ENCODE measurements around the gene COA6.
"Not testable (repeated sequence)": the region's sequence is repeated elsewhere in the genome, so short reads cannot be mapped to it uniquely, and the experiment has no call there.

COA6 gene

DNA sequence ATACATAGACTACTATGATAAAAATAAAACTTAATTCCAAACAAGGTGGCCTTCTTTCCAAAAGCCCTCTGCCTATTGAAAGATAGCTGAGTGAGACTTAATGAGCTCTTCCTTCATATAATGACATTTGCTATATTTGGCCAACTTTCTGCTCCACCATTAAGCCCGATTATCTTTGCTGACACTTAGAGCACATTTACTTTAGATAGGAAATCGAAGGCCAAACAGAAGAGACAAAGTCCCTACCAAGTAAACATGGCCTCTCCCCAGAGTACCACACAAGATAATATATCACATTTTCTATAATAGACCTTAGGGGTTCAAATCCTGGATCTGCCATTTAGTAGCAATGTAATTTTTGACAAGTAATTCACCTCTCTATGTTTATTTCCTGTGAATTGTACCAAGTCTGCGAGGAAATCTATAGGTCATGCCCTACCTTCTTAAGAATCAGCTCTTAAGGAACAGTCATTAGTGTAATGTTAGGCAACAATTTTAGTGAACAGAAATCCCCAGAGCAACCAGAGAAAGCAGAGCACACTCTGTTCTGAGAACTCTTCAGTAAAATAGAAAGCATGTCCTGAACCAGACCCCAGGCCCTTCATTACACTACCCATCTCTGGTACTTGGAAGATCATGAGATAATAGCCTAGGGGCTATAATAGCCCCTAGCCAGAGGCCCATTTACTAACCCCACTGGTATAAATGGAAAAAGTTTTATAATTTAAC lies 17.3 kb upstream of the COA6 start:
- Histone ChIP-seq H3K4me3 (replicated peaks; ENCODE audit: insufficient read depth, low read length) (no peak overlapping the region), H3K27ac (replicated peaks) (no peak overlapping the region)
- TF ChIP-seq CTCF (IDR thresholded peaks at IDR 0.05; ENCODE audit: insufficient read depth, low read length) (no peak), GABPA (IDR thresholded peaks at IDR 0.05; ENCODE audit: low read depth) (no peak), REST (IDR thresholded peaks at IDR 0.05; ENCODE audit: insufficient replicate concordance, low read depth) (no peak), SPI1 (IDR thresholded peaks at IDR 0.05; ENCODE audit: borderline replicate concordance, low read depth) (no peak), POLR2AphosphoS5 (IDR thresholded peaks at IDR 0.05; ENCODE audit: low read depth) (no peak)

GRCh38 chr1:234356615-234357269 lies 16.5 kb upstream of the COA6 start:
- H3K27me3 ChIP-seq (ENCODE audit: insufficient read depth, poor library complexity, severe bottlenecking): not testable (repeated sequence)
- Histone ChIP-seq H3K27ac (replicated peaks) (peak overlapping the region; percentile 55), H3K4me3 (replicated peaks; ENCODE audit: insufficient read depth, low read length) (peak overlapping the region; percentile 60)
- 0 out of 2 replicates have a peak, but pooled peaks have one; percentile 14 for TF ChIP-seq POLR2AphosphoS5 (IDR thresholded peaks at IDR 0.05; ENCODE audit: low read depth)
- peak; percentile 44 to 60 for DNase-seq (ENCODE audit: low read depth in 1 of 2, low spot score in 1 of 2)

More for the DNA sequence above, 17.3 kb upstream of the COA6 start:
- DNase-seq (ENCODE audit: low read depth in 1 of 2, low spot score in 1 of 2): no peak
- H3K27me3 ChIP-seq (ENCODE audit: insufficient read depth, poor library complexity, severe bottlenecking): no peaks in the 10 kb centered on the region

DNA sequence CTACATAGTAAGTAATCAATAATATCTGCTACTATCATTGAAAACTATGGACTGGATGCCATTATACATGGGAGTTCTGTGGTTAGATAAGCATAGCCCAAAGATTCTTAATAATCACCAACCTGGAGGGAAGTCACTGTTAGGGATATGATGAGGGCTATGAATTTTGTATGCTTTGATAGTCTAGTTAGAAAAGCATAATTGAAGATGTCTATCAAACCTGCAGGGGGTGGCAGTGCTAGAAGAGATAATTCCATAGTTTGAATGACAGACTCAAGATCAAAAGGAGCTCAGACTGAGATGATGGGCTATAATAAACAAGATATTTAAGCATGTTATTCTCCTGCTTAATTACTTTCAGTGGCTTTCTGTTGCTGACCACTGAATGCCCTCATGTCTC lies 15.4 kb upstream of the COA6 start:
- no peaks in the 10 kb centered on the region for H3K27me3 ChIP-seq (ENCODE audit: insufficient read depth, poor library complexity, severe bottlenecking)
- no peak for DNase-seq (ENCODE audit: low read depth in 1 of 2, low spot score in 1 of 2)
- TF ChIP-seq SPI1 (IDR thresholded peaks at IDR 0.05; ENCODE audit: borderline replicate concordance, low read depth) (no peak), POLR2AphosphoS5 (IDR thresholded peaks at IDR 0.05; ENCODE audit: low read depth) (no peak), REST (IDR thresholded peaks at IDR 0.05; ENCODE audit: insufficient replicate concordance, low read depth) (no peak), GABPA (IDR thresholded peaks at IDR 0.05; ENCODE audit: low read depth) (no peak), CTCF (IDR thresholded peaks at IDR 0.05; ENCODE audit: insufficient read depth, low read length) (no peak)
- no peak overlapping the region for H3K4me3 ChIP-seq (replicated peaks; ENCODE audit: insufficient read depth, low read length)
- no peak overlapping the region for H3K27ac ChIP-seq (replicated peaks)

DNA sequence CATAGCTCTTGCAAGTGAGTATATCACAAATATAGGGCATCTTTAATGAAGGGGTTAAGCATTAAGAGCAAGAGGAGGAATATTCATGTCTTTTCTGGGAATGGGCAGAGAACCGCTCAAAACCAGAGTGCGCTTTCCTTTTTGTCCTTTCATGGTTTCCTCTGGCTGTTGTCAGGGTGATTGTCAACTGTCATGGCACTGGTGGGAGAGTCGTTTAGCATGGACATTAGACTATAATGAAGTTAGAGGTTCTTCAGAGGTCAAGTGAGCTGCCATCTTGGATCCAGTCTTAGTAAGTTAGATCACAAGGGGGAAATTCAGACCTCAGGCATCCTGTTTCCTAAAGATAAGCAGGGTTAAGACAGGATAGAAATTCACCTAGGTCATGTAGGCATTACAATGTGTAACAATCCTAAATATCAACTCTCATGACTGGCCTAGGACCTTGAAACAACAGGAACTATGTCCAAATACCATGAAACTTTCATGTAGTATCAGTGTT lies 12.1 kb upstream of the COA6 start:
- no peak for DNase-seq (ENCODE audit: low read depth in 1 of 2, low spot score in 1 of 2)
- Histone ChIP-seq H3K27me3 (ENCODE audit: insufficient read depth, poor library complexity, severe bottlenecking) (no peaks in the 10 kb centered on the region), H3K27ac (replicated peaks) (no peak overlapping the region), H3K4me3 (replicated peaks; ENCODE audit: insufficient read depth, low read length) (no peak overlapping the region)
- TF ChIP-seq POLR2AphosphoS5 (IDR thresholded peaks at IDR 0.05; ENCODE audit: low read depth): no peak
- no peak for TF ChIP-seq CTCF (IDR thresholded peaks at IDR 0.05; ENCODE audit: insufficient read depth, low read length)
- no peak for TF ChIP-seq GABPA (IDR thresholded peaks at IDR 0.05; ENCODE audit: low read depth)
- no peak for TF ChIP-seq REST (IDR thresholded peaks at IDR 0.05; ENCODE audit: insufficient replicate concordance, low read depth)
- TF ChIP-seq SPI1 (IDR thresholded peaks at IDR 0.05; ENCODE audit: borderline replicate concordance, low read depth): no peak

Measured in HL-60 (cell line).